ENCODE data around the gene TLN1.

The TLN1 gene

GRCh38 chr9:35673132-35674024 is 58.6 kb downstream of the TLN1 start, which contains the start of gene CA9:
CA9 (plus strand) TSS chr9:35673928; CDS start chr9:35673960, 32 bp downstream.
- no peak for DNase-seq (ENCODE audit: low read depth, low spot score)
- H3K27ac ChIP-seq, result peak within 1 kb of the TSS; percentile 15

- H3K27ac ChIP-seq, result peak overlapping the region; percentile 27
- no peak for DNase-seq (ENCODE audit: low read depth, low spot score)
Measured at GRCh38 chr9:35669331-35670145, 62.5 kb downstream of the TLN1 start.

GRCh38 chr9:35667939-35668338 is 64.1 kb downstream of the TLN1 start:
- no peak overlapping the region for H3K27ac ChIP-seq

GRCh38 chr9:35666549-35666948 is 65.4 kb downstream of the TLN1 start:
- no peak for DNase-seq (ENCODE audit: low read depth, low spot score)
- no peak overlapping the region for H3K27ac ChIP-seq

More at GRCh38 chr9:35667939-35668338, 64.1 kb downstream of the TLN1 start:
- DNase-seq (ENCODE audit: low read depth, low spot score), result no peak

- no peak overlapping the region for H3K27ac ChIP-seq
- no peak for DNase-seq (ENCODE audit: low read depth, low spot score)
Measured at GRCh38 chr9:35666045-35666444, 66.0 kb downstream of the TLN1 start.

- DNase-seq (ENCODE audit: low read depth, low spot score), result no peak
- no peak overlapping the region for H3K27ac ChIP-seq
Measured at GRCh38 chr9:35665471-35665818, 66.5 kb downstream of the TLN1 start.

GRCh38 chr9:35664531-35665470 is 67.2 kb downstream of the TLN1 start, which contains the start of gene ARHGEF39:
ARHGEF39 (minus strand) TSS chr9:35665195; CDS start chr9:35665169, 26 bp downstream.
- no peak for DNase-seq (ENCODE audit: low read depth, low spot score)
- H3K27ac ChIP-seq, result no peak within 1 kb of the TSS

- no peak overlapping the region for H3K27ac ChIP-seq
- DNase-seq (ENCODE audit: low read depth, low spot score), result no peak
Measured at GRCh38 chr9:35662437-35662836, 69.6 kb downstream of the TLN1 start.

- no peak overlapping the region for H3K27ac ChIP-seq
- DNase-seq (ENCODE audit: low read depth, low spot score), result no peak
Measured at GRCh38 chr9:35661756-35662350, 70.1 kb downstream of the TLN1 start.

GRCh38 chr9:35660966-35661415 is 71.0 kb downstream of the TLN1 start:
- H3K27ac ChIP-seq, result no peak overlapping the region
- no peak for DNase-seq (ENCODE audit: low read depth, low spot score)

- H3K27ac ChIP-seq, result peak overlapping the region; percentile 86
Measured at GRCh38 chr9:35659340-35659739, 72.7 kb downstream of the TLN1 start.

GRCh38 chr9:35658968-35659220 is 73.1 kb downstream of the TLN1 start:
- peak overlapping the region; percentile 86 for H3K27ac ChIP-seq
- no peak for DNase-seq (ENCODE audit: low read depth, low spot score)

More at GRCh38 chr9:35659340-35659739, 72.7 kb downstream of the TLN1 start:
- DNase-seq (ENCODE audit: low read depth, low spot score), result no peak

- peak within 1 kb of the TSS; percentile 86 for H3K27ac ChIP-seq
- DNase-seq (ENCODE audit: low read depth, low spot score), result no peak
Measured at GRCh38 chr9:35658137-35658967, 73.6 kb downstream of the TLN1 start, which contains the start of gene CCDC107. CCDC107 (plus strand) TSS chr9:35658292; CDS start chr9:35658380, 88 bp downstream.

- peak within 1 kb of the TSS; percentile 86 for H3K27ac ChIP-seq
- peak; percentile 97 for DNase-seq (ENCODE audit: low read depth, low spot score)
Measured at GRCh38 chr9:35657546-35658136, 74.4 kb downstream of the TLN1 start, which contains the start of gene RMRP. RMRP (minus strand) TSS chr9:35658019.

- H3K27ac ChIP-seq, result no peak overlapping the region
- no peak for DNase-seq (ENCODE audit: low read depth, low spot score)
Measured at GRCh38 chr9:35656831-35657545, 75.0 kb downstream of the TLN1 start.

- H3K27ac ChIP-seq, result no peak overlapping the region
Measured at GRCh38 chr9:35656348-35656747, 75.6 kb downstream of the TLN1 start.

GRCh38 chr9:35653611-35654010 is 78.4 kb downstream of the TLN1 start:
- no peak overlapping the region for H3K27ac ChIP-seq
- no peak for DNase-seq (ENCODE audit: low read depth, low spot score)

More at GRCh38 chr9:35656348-35656747, 75.6 kb downstream of the TLN1 start:
- DNase-seq (ENCODE audit: low read depth, low spot score), result no peak

- DNase-seq (ENCODE audit: low read depth, low spot score), result no peak
- H3K27ac ChIP-seq, result no peak overlapping the region
Measured at GRCh38 chr9:35652829-35653209, 79.2 kb downstream of the TLN1 start.
